Activated naive CD8-positive, alpha-beta T cell treated with anti-CD3 and anti-CD28 coated beads for 36 hours (primary cell): ENCODE results near the gene SF3B6. TPM values are rescaled to one million over a fixed set of nuclear protein-coding genes. Genes with fewer than 3 reads are reported as not detected.
A peak's percentile ranks its signal among the peaks of the same experiment; 100 is the strongest.
"Not testable (repeated sequence)": the region's sequence is repeated elsewhere in the genome, so short reads cannot be mapped to it uniquely, and the experiment has no call there.

Experiments
- DNase-seq: peaks from one replicate; pipeline ENCODE4 v3.0.0; 2021
- H3K27ac Mint-ChIP-seq: one replicate; pipeline ENCODE4 v1.8.0; 2022; ENCODE audit warnings: mild to moderate bottlenecking, moderate library complexity, mixed read lengths
- H3K27me3 Mint-ChIP-seq: one replicate; pipeline ENCODE4 v1.8.0; 2022; ENCODE audit warnings: mild to moderate bottlenecking, mixed read lengths
- H3K36me3 Mint-ChIP-seq: one replicate; pipeline ENCODE4 v1.8.0; 2021; ENCODE audit warnings: mild to moderate bottlenecking, mixed read lengths
- H3K4me1 Mint-ChIP-seq: one replicate; pipeline ENCODE4 v1.8.0; 2021; ENCODE audit warnings: mixed read lengths
- H3K4me3 Mint-ChIP-seq: one replicate; pipeline ENCODE4 v1.8.0; 2022; ENCODE audit warnings: mild to moderate bottlenecking, moderate library complexity, mixed read lengths
- H3K9me3 Mint-ChIP-seq: one replicate; pipeline ENCODE4 v1.8.0; 2022; ENCODE audit warnings: mixed read lengths
- total RNA-seq, 2 experiments: library from RNA; stranded (reverse); gene quantifications; one replicate each; pipeline ENCODE4 v1.2.3, GENCODE V29; 2021

SF3B6 gene
- 100 to 1,000 TPM; 159 to 165 TPM for total RNA-seq

GRCh38 chr2:24075915-24076848 lies at the start of gene SF3B6:
Gene SF3B6, minus strand, starts transcription at chr2:24076326. Its CDS starts 97 bp downstream, at chr2:24076229.
- no peaks in the 10 kb centered on the region for H3K9me3 Mint-ChIP-seq
- H3K4me3 Mint-ChIP-seq, result peak within 1 kb of the TSS; percentile 98
- H3K36me3 Mint-ChIP-seq, result peaks cover 15% of the 10 kb centered on the region
- peak; percentile 99 for DNase-seq
- peak within 1 kb of the TSS; percentile 96 for H3K27ac Mint-ChIP-seq
- peaks cover 39% of the 10 kb centered on the region for H3K4me1 Mint-ChIP-seq
- H3K27me3 Mint-ChIP-seq, result no peaks in the 10 kb centered on the region

- Mint-ChIP-seq H3K4me3 (peak overlapping the region; percentile 83), H3K4me1 (peaks cover 15% of the 10 kb centered on the region), H3K9me3 (no peaks in the 10 kb centered on the region), H3K36me3 (no peaks in the 10 kb centered on the region), H3K27me3 (no peaks in the 10 kb centered on the region), H3K27ac (peak overlapping the region; percentile 81)
- DNase-seq, result no peak
These were observed 47.9 kb upstream of the SF3B6 start for GRCh38 chr2:24123922-24124580.

- Mint-ChIP-seq H3K36me3 (no peaks in the 10 kb centered on the region), H3K27me3 (no peaks in the 10 kb centered on the region), H3K27ac (peak within 1 kb of the TSS; percentile 81), H3K4me1 (peaks cover 15% of the 10 kb centered on the region), H3K4me3 (peak within 1 kb of the TSS; percentile 83), H3K9me3 (no peaks in the 10 kb centered on the region)
- peak; percentile 79 for DNase-seq
These were observed 47.2 kb upstream of the SF3B6 start, which contains the start of the genes FAM228B and PFN4 for GRCh38 chr2:24123195-24123921. Gene FAM228B, plus strand, starts transcription at chr2:24123469. Its CDS starts 893 bp downstream, at chr2:24124362. Gene PFN4, minus strand, starts transcription at chr2:24123334. Its CDS starts 799 bp downstream, at chr2:24122535.

GRCh38 chr2:24122366-24123194 lies 46.5 kb upstream of the SF3B6 start:
- Mint-ChIP-seq H3K27ac (peak overlapping the region; percentile 57), H3K27me3 (no peaks in the 10 kb centered on the region), H3K4me1 (peaks cover 15% of the 10 kb centered on the region), H3K4me3 (peak overlapping the region; percentile 79), H3K36me3 (no peaks in the 10 kb centered on the region), H3K9me3 (no peaks in the 10 kb centered on the region)
- no peak for DNase-seq

- H3K4me1 Mint-ChIP-seq, result peaks cover 15% of the 10 kb centered on the region
- H3K9me3 Mint-ChIP-seq, result no peaks in the 10 kb centered on the region
- H3K36me3 Mint-ChIP-seq, result no peaks in the 10 kb centered on the region
- DNase-seq, result no peak
- H3K27me3 Mint-ChIP-seq, result no peaks in the 10 kb centered on the region
- H3K27ac Mint-ChIP-seq, result no peak overlapping the region
- H3K4me3 Mint-ChIP-seq, result no peak overlapping the region
These were observed 45.3 kb upstream of the SF3B6 start for GRCh38 chr2:24121469-24121868.

- no peak for DNase-seq
- Mint-ChIP-seq H3K27ac (no peak overlapping the region), H3K4me3 (no peak overlapping the region), H3K36me3 (no peaks in the 10 kb centered on the region), H3K9me3 (no peaks in the 10 kb centered on the region), H3K27me3 (no peaks in the 10 kb centered on the region), H3K4me1 (peaks cover 15% of the 10 kb centered on the region)
These were observed 44.9 kb upstream of the SF3B6 start for GRCh38 chr2:24121066-24121465.

GRCh38 chr2:24117902-24118301 lies 41.8 kb upstream of the SF3B6 start:
- Mint-ChIP-seq H3K36me3 (no peaks in the 10 kb centered on the region), H3K9me3 (no peaks in the 10 kb centered on the region), H3K27ac (no peak overlapping the region), H3K27me3 (no peaks in the 10 kb centered on the region), H3K4me3 (no peak overlapping the region), H3K4me1 (peaks cover 6% of the 10 kb centered on the region)
- DNase-seq, result no peak

GRCh38 chr2:24115057-24115456 lies 38.9 kb upstream of the SF3B6 start:
- no peak for DNase-seq

GRCh38 chr2:24111407-24111901 lies 35.3 kb upstream of the SF3B6 start:
- no peaks in the 10 kb centered on the region for H3K27me3 Mint-ChIP-seq
- no peak overlapping the region for H3K4me3 Mint-ChIP-seq
- no peak overlapping the region for H3K27ac Mint-ChIP-seq
- peaks cover 19% of the 10 kb centered on the region for H3K9me3 Mint-ChIP-seq
- peaks cover 1% of the 10 kb centered on the region for H3K36me3 Mint-ChIP-seq
- H3K4me1 Mint-ChIP-seq, result no peaks in the 10 kb centered on the region
- no peak for DNase-seq

More at GRCh38 chr2:24115057-24115456, 38.9 kb upstream of the SF3B6 start:
- no peaks in the 10 kb centered on the region for H3K36me3 Mint-ChIP-seq
- no peak overlapping the region for H3K27ac Mint-ChIP-seq
- H3K9me3 Mint-ChIP-seq, result no peaks in the 10 kb centered on the region
- H3K4me1 Mint-ChIP-seq, result no peaks in the 10 kb centered on the region
- no peaks in the 10 kb centered on the region for H3K27me3 Mint-ChIP-seq
- H3K4me3 Mint-ChIP-seq, result no peak overlapping the region

- peaks cover 21% of the 10 kb centered on the region for H3K9me3 Mint-ChIP-seq
- no peak for DNase-seq
- no peaks in the 10 kb centered on the region for H3K4me1 Mint-ChIP-seq
- no peak overlapping the region for H3K27ac Mint-ChIP-seq
- H3K4me3 Mint-ChIP-seq, result no peak overlapping the region
- H3K27me3 Mint-ChIP-seq, result no peaks in the 10 kb centered on the region
- peaks cover 1% of the 10 kb centered on the region for H3K36me3 Mint-ChIP-seq
These were observed 34.7 kb upstream of the SF3B6 start for GRCh38 chr2:24110660-24111303.

GRCh38 chr2:24109431-24109830 lies 33.3 kb upstream of the SF3B6 start:
- DNase-seq, H3K27me3 Mint-ChIP-seq, H3K4me1 Mint-ChIP-seq, H3K4me3 Mint-ChIP-seq, H3K36me3 Mint-ChIP-seq, H3K27ac Mint-ChIP-seq: not testable (repeated sequence)
- peaks cover 23% of the 10 kb centered on the region for H3K9me3 Mint-ChIP-seq

GRCh38 chr2:24107336-24107735 lies 31.2 kb upstream of the SF3B6 start:
- Mint-ChIP-seq H3K9me3 (peaks cover 23% of the 10 kb centered on the region), H3K4me1 (no peaks in the 10 kb centered on the region), H3K27me3 (no peaks in the 10 kb centered on the region), H3K4me3 (no peak overlapping the region), H3K36me3 (peaks cover 4% of the 10 kb centered on the region), H3K27ac (no peak overlapping the region)
- no peak for DNase-seq

GRCh38 chr2:24106786-24107185 lies 30.7 kb upstream of the SF3B6 start:
- no peak for DNase-seq
- Mint-ChIP-seq H3K9me3 (peaks cover 23% of the 10 kb centered on the region), H3K4me1 (no peaks in the 10 kb centered on the region), H3K27me3 (no peaks in the 10 kb centered on the region), H3K4me3 (no peak overlapping the region), H3K36me3 (peaks cover 4% of the 10 kb centered on the region), H3K27ac (no peak overlapping the region)

GRCh38 chr2:24105816-24106215 lies 29.7 kb upstream of the SF3B6 start:
- H3K36me3 Mint-ChIP-seq, result peaks cover 6% of the 10 kb centered on the region
- H3K4me3 Mint-ChIP-seq, result no peak overlapping the region
- H3K27me3 Mint-ChIP-seq, result no peaks in the 10 kb centered on the region
- H3K4me1 Mint-ChIP-seq, result no peaks in the 10 kb centered on the region
- H3K27ac Mint-ChIP-seq, result no peak overlapping the region
- peaks cover 23% of the 10 kb centered on the region for H3K9me3 Mint-ChIP-seq
- DNase-seq, result no peak
